CD4-positive, alpha-beta T cell (primary cell): Measurements from ENCODE around the gene ZNF804B. TPM values are rescaled to one million over a fixed set of nuclear protein-coding genes. Genes with fewer than 3 reads are reported as not detected.

Source experiments
- ATAC-seq: fragments of 200-7000 bp; cut with Tn5 transposase; one replicate; pipeline ENCODE4 v1.10.0; 2022; ENCODE audit warnings: mild to moderate bottlenecking; ENCODE audit not compliant: poor library complexity
- CTCF ChIA-PET: fragments of 350-600 bp; sonication (Branson Sonifier 250); formaldehyde crosslinking; loops from one replicate; lab custom pipeline; 2021; ENCODE audit warnings: antibody characterized with exemption, inconsistent platforms; lab: Charles Lee
- POLR2A ChIA-PET: fragments of 350-600 bp; sonication (Branson Sonifier 250); formaldehyde crosslinking; loops from one replicate; lab custom pipeline; 2021; ENCODE audit warnings: antibody characterized with exemption, inconsistent platforms; lab: Charles Lee
- DNase-seq, 14 experiments: peaks; one replicate each; pipeline ENCODE4 v3.0.0-alpha.2; 2013 to 2020; ENCODE audit warnings: mixed read lengths in 2 of 14
- H3K27ac ChIP-seq, 2 donors: one replicate each; pipeline versions ENCODE4 v1.5.1 to v1.7.0; 2013; ENCODE audit warnings: low read length in 2 of 2, low read depth in 1 of 2, mild to moderate bottlenecking in 1 of 2
- H3K27me3 ChIP-seq, 2 experiments: 1 replicate in 1 of 2; 2 replicates in 1 of 2; pipeline versions ENCODE4 v1.6.1 to v1.7.0; 2013; ENCODE audit warnings: low read length in 2 of 2, control low read depth in 1 of 2, mild to moderate bottlenecking in 1 of 2, moderate library complexity in 1 of 2; ENCODE audit not compliant: insufficient read depth in 2 of 2, control insufficient read depth in 1 of 2
- H3K36me3 ChIP-seq: one replicate; pipeline ENCODE4 v1.6.1; 2013; ENCODE audit warnings: low read length, control low read depth; ENCODE audit not compliant: insufficient read depth
- H3K4me1 ChIP-seq: one replicate; pipeline ENCODE4 v1.6.1; 2013; ENCODE audit warnings: low read length, control low read depth; ENCODE audit not compliant: insufficient read depth
- H3K4me3 ChIP-seq: one replicate; pipeline ENCODE4 v1.5.1; 2013; ENCODE audit warnings: mild to moderate bottlenecking, low read length, moderate library complexity
- H3K9me3 ChIP-seq, 2 experiments: 1 replicate in 1 of 2; 2 replicates in 1 of 2; pipeline versions ENCODE4 v1.6.1 to v1.7.0; 2013; ENCODE audit warnings: low read length in 2 of 2, mild to moderate bottlenecking in 2 of 2, control low read depth in 1 of 2, moderate library complexity in 1 of 2; ENCODE audit not compliant: control insufficient read depth in 1 of 2, insufficient read depth in 1 of 2
- H3K27ac Mint-ChIP-seq: one replicate; pipeline ENCODE4 v1.8.0; 2020; ENCODE audit warnings: mixed read lengths
- H3K27me3 Mint-ChIP-seq: one replicate; pipeline ENCODE4 v1.8.0; 2021; ENCODE audit warnings: mixed read lengths
- H3K36me3 Mint-ChIP-seq: one replicate; pipeline ENCODE4 v1.8.0; 2021; ENCODE audit warnings: low read depth, mixed read lengths
- H3K4me1 Mint-ChIP-seq: one replicate; pipeline ENCODE4 v1.8.0; 2021; ENCODE audit warnings: low read depth, mixed read lengths
- H3K4me3 Mint-ChIP-seq: one replicate; pipeline ENCODE4 v1.8.0; 2020; ENCODE audit warnings: mild to moderate bottlenecking, mixed read lengths
- H3K9me3 Mint-ChIP-seq: one replicate; pipeline ENCODE4 v1.8.0; 2020; ENCODE audit warnings: mixed read lengths
- CTCF ChIP-seq: fragments of 200-600 bp; IDR thresholded peaks from one replicate; pipeline ENCODE4 v1.8.0; 2022; ENCODE audit warnings: antibody characterized with exemption, mild to moderate bottlenecking
- intact Hi-C, 2 experiments: fragments of 100-400 bp; cut with DNase I in 1 of 2; cut with micrococcal nuclease in 1 of 2; formaldehyde crosslinking; loops; one replicate each; pipeline versions ENCODE4 v1.15.1 to v1.9.0; 2023 to 2025; cut with DNase I, micrococcal nuclease
- total RNA-seq, 174 experiments: library from RNA in 2 of 174; stranded (reverse) in 2 of 174; gene quantifications; one replicate each; pipeline ENCODE4 v1.2.3 and lab custom pipeline; 2021 to 2026

Gene ZNF804B
- total RNA-seq, 2 experiments from 2014 or later, result not detected

DNA sequence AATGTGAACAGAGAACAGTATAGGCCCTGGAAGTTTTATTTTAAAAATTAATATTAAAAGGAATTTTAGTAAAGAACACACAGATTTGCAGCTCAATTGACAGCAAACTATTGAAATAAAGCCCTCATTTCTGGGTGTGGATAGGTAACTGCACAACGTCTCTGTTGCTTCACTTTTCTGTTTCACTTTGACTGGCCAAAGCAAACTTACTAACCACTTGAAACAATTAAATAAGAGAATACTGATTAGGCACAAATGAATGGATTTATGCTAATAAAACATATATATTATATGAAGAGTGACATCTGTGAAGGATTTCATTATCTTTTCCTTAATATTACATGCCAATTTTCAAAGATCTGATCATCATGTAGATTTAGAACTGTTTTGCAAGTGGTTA, 11.9 kb downstream of the ZNF804B start:
- H3K27ac ChIP-seq, result no peak overlapping the region
- ChIA-PET POLR2A (no interaction called here), CTCF (no interaction called here)
- no peaks in the 10 kb centered on the region for H3K9me3 Mint-ChIP-seq
- H3K36me3 Mint-ChIP-seq, result no peaks in the 10 kb centered on the region
- ATAC-seq (no peak), DNase-seq (no peak)
- no peak overlapping the region for H3K27ac Mint-ChIP-seq
- no peak for TF ChIP-seq CTCF
- no peaks in the 10 kb centered on the region for H3K9me3 ChIP-seq
- no peaks in the 10 kb centered on the region for H3K36me3 ChIP-seq
- H3K4me3 Mint-ChIP-seq, result no peak overlapping the region
- H3K27me3 Mint-ChIP-seq, result no peaks in the 10 kb centered on the region
- H3K4me3 ChIP-seq, result no peak overlapping the region
- no peaks in the 10 kb centered on the region for H3K4me1 ChIP-seq
- H3K27me3 ChIP-seq, result no peaks in the 10 kb centered on the region
- no peaks in the 10 kb centered on the region for H3K4me1 Mint-ChIP-seq
- intact Hi-C loops, result no loop called here

DNA sequence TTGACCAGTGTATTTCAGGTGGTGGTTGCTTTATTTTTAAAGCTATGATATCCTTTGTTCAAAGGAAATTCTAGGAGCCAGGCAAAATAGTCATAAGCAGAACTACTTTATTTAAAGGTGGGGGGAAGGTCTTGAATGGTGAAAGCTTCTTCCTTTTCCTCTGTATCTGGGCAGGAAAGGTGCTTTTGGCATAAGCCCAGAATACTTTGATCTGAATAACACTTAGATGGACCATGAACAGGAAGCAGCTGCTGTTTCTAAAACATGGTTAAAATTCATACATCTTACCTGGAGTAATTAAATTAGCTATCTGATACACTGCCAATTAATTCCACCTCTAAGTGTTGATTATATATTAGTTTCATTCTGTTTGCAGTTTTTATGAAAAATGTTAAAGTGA, 13.3 kb downstream of the ZNF804B start:
- ATAC-seq, result no peak
- Histone ChIP-seq H3K27ac (no peak overlapping the region), H3K36me3 (no peaks in the 10 kb centered on the region), H3K9me3 (peaks cover 0 to 3% of the 10 kb centered on the region in 2 experiments), H3K4me1 (no peaks in the 10 kb centered on the region), H3K27me3 (no peaks in the 10 kb centered on the region), H3K4me3 (no peak overlapping the region)
- ChIA-PET CTCF (no interaction called here), POLR2A (no interaction called here)
- no peak for DNase-seq
- Mint-ChIP-seq H3K36me3 (no peaks in the 10 kb centered on the region), H3K27ac (no peak overlapping the region), H3K27me3 (no peaks in the 10 kb centered on the region), H3K9me3 (no peaks in the 10 kb centered on the region), H3K4me3 (no peak overlapping the region), H3K4me1 (no peaks in the 10 kb centered on the region)
- no peak for TF ChIP-seq CTCF
- intact Hi-C loops, result no loop called here

DNA sequence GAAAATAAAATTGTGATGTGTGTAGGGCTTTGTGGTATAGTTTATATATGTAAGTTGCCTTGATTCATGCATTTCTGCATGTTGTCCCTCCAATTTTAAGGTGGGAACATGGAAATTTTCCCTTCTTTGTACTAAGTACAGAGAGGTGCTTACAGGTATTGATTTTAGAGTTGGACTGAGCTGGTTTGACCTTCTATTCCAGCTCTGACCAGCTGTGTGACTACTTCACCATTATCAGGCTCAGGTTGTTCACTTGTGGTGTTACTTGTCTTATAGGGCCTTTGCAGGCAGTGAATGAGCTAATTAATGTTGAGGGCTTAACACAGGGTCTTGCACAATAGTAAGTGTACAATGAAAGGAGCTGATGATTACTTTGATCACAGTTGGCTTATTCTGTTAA, 16.3 kb downstream of the ZNF804B start:
- no peak overlapping the region for H3K4me3 ChIP-seq
- no peaks in the 10 kb centered on the region for H3K27me3 Mint-ChIP-seq
- H3K27me3 ChIP-seq, result no peaks in the 10 kb centered on the region
- ChIA-PET CTCF (no interaction called here), POLR2A (no interaction called here)
- H3K27ac ChIP-seq, result no peak overlapping the region
- no peak overlapping the region for H3K4me3 Mint-ChIP-seq
- H3K36me3 Mint-ChIP-seq, result no peaks in the 10 kb centered on the region
- peaks cover 0 to 3% of the 10 kb centered on the region in 2 experiments for H3K9me3 ChIP-seq
- intact Hi-C loops, result no loop called here
- H3K9me3 Mint-ChIP-seq, result no peaks in the 10 kb centered on the region
- ATAC-seq (no peak), DNase-seq (no peak)
- H3K36me3 ChIP-seq, result no peaks in the 10 kb centered on the region
- no peak for TF ChIP-seq CTCF
- no peaks in the 10 kb centered on the region for H3K4me1 Mint-ChIP-seq
- no peaks in the 10 kb centered on the region for H3K4me1 ChIP-seq
- H3K27ac Mint-ChIP-seq, result no peak overlapping the region
